Right ventricle myocardium inferior (tissue), 1 donor: ENCODE measurements around the gene RNF128. TPM values are rescaled to one million over a fixed set of nuclear protein-coding genes. Genes with fewer than 3 reads are reported as not detected.
A peak's percentile ranks its signal among the peaks of the same experiment; 100 is the strongest.
"Not testable (repeated sequence)": the region's sequence is repeated elsewhere in the genome, so short reads cannot be mapped to it uniquely, and the experiment has no call there.

Source experiments
- ATAC-seq: fragments of 200-7000 bp; cut with Tn5 transposase; one replicate; pipeline ENCODE4 v1.9.1; 2020; ENCODE audit warnings: mild to moderate bottlenecking, moderate library complexity
- DNase-seq: peaks from one replicate; pipeline ENCODE4 v3.0.0; 2021; ENCODE audit errors: missing footprints
- intact Hi-C: fragments of 100-400 bp; cut with DNase I; formaldehyde crosslinking; loops from one replicate; pipeline ENCODE4 v1.11.0; 2022
- total RNA-seq: library from RNA; stranded (reverse); fragmentation: NEBNext Ultra II Directional; extraction: Animal tissue kit (Norgen Biotek cat#: 25700); gene quantifications from one replicate; pipeline ENCODE4 v1.2.1, GENCODE V29; 2021
- donor health status: DM: no; HTN: yes; CAD: no; lungs with severe emphysema.

The RNF128 gene
- total RNA-seq, 1 donor from 2014 or later = 0.22 TPM

- ATAC-seq (no peak), DNase-seq (no peak)
- intact Hi-C loops = no loop called here
These were observed 13.8 kb downstream of the RNF128 start for GRCh38 chrX:106740193-106740780.

GRCh38 chrX:106742193-106742592 is 15.7 kb downstream of the RNF128 start:
- DNase-seq (no peak), ATAC-seq (no peak)
- intact Hi-C loops = no loop called here

DNA sequence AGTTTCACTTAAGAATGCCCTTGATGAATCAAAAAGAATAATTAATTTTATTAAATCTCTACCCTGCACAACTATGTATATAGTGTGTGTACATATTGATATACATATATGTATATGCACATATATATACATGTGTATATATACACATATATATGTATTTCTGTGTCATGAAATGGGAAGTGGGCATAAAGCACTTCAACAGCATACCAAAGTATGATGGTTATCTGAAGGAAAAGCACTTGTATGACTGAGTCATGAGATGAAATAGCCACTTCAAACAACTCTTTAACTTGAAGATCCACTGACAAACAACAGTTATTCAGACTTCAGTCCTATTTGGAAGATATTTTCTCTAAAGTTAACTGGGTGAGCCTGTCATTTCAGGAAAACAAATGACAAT is 16.3 kb downstream of the RNF128 start:
- no peak for DNase-seq
- intact Hi-C loops = no loop called here
- no peak for ATAC-seq

DNA sequence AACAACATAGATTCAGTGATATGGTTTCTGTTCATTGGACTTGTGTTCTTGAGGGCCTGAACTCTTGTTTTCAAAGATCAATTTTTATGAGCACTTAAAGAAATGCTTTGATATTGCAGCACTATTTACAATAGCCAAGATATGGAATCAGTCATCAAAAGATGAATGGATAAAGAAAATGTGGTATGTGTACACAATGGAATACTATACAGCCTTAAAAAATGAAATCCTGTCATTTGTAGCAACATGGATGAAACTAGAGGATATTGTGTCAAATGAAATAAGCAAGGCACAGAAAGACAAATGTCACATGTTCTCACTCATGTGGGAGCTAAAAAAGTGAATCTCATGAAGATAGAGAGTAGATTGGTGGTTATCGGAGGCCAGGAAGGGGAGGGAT is 21.9 kb downstream of the RNF128 start:
- ATAC-seq (no peak), DNase-seq (no peak)
- intact Hi-C loops = no loop called here

GRCh38 chrX:106751407-106751806 is 24.9 kb downstream of the RNF128 start:
- intact Hi-C loops = no loop called here

DNA sequence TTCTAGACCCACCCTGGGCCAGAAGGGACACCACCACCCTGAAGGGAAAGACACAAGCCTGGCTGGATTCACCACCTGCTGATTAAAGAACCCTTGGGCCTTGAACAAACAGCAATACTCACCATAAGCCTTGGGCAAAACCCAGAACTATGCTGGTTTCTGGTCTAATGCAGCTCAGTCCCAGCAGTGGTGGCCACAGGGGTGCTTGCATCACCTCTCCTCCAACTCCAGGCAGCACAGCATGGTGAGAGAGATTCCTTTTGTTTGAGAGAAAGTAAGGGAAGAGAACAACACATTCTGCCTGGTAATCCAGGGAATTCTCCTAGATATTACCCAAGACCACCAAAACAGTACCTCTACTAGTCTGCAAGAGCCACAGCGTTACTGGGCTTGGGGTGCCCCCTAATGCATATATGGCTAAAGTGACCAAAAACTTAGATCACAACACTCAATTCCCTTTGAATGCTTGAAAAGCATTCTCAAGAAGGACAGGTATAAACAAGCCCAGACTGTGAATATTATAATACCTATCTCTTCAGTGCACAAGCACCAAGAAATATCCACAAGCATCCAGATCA is 25.7 kb downstream of the RNF128 start:
- no peak for DNase-seq
- ATAC-seq = no peak
- intact Hi-C loops = no loop called here

More at GRCh38 chrX:106751407-106751806, 24.9 kb downstream of the RNF128 start:
- DNase-seq (no peak), ATAC-seq (no peak)

- ATAC-seq, intact Hi-C loops, DNase-seq: not testable (repeated sequence)
These were observed 42.8 kb downstream of the RNF128 start for GRCh38 chrX:106769288-106769687.

- intact Hi-C loops = no loop called here
- ATAC-seq (no peak), DNase-seq (no peak)
These were observed 48.5 kb downstream of the RNF128 start for GRCh38 chrX:106774981-106775380.

DNA sequence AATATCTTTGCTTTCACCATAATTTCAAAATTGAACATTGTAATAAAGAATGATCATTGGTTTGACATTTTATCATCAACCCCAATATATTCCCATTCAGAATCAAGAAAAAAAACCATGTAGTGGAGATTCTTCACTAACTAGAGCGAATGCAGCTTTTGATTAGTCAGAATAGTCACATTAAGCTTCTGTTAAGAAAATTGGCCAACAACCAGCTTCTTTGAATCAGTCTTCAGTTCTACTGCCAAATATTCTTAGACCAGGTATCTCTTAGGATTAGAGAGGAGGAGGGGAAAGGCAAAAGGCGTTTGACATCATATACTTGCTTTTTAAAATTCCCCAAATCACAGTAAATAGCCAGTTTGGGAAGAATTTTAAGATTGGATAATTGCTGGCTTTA is 53.8 kb downstream of the RNF128 start:
- ATAC-seq = no peak
- intact Hi-C loops = no loop called here
- no peak for DNase-seq

DNA sequence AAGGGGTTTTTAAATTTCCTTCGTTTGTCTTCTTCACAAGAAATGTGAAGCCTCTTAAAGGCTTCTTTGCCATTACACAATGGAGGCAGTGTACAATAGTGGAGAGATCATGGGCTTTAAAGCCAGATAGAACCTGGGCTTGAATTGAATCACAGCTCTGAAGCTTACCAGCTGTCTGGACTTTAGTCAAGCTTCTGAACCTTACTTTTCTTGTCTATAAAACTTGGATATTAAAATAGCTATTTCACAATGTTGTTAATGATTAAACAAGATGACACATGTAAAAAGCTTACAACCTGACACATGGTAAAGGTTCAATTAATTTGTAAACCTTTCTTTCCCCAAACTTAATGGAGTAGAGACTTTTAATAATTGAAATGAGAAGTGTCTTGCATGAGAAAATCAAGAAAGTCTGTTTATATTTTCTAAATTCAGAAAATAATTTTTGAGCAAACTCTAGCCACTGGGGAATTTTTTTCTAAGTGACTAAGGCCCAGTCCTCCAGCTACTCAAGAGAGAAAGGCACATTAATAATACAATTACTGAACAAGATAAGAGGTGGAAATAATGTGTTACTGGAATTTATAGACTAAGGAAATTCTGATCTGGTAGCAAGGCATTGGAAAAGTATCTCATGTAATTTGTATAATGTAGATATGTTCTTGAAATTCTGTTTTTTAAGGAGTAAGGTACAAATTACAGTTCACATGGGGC is 54.3 kb downstream of the RNF128 start:
- intact Hi-C loops = no loop called here
- DNase-seq (no peak), ATAC-seq (no peak)

DNA sequence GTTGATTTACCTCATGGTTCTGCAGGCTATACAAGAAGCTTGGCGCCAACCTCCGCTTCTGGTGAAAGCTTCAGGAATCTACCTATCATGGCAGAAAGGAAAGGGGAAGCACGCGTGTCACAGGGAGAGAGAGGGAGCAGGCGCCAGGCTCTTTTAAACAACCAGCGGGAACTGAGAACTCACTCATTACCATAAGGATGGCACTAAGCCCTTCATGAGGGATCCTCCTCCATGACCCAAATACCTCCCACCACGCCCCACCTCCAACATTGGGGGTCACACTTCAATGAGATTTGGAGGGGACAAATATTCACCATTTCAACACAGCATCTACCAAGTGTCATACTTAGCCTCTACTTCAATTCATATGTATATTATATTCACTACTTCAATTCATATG is 57.2 kb downstream of the RNF128 start:
- DNase-seq = no peak
- intact Hi-C loops = no loop called here
- ATAC-seq = no peak

DNA sequence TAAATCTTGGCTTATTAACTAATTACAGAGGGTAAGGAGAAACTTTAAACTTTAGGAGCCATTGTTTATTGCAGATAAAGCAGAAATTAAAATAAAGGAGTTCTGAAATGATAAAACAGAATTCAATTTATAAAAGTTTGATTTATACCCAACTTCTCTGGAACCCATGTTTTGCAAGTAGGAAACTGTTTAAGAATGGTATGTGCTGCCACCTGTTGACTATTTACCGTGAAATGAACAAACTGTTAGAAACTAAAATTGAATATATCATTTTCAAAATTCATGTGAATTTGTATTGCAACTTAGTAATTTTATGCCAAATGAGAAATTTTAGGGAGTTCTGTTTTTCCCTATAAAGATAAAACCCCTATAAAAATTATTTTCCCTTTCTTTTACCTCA is 65.0 kb downstream of the RNF128 start:
- DNase-seq (no peak), ATAC-seq (no peak)
- intact Hi-C loops = loop anchor here (10.0 kb wide), 1 partner anchor 307 kb away; no protein-coding TSS in a partner anchor

- ATAC-seq = peak; percentile 45
- intact Hi-C loops = no loop called here
- DNase-seq = no peak
These were observed 75.5 kb downstream of the RNF128 start for GRCh38 chrX:106802063-106802387.

GRCh38 chrX:106802388-106803275 is 76.1 kb downstream of the RNF128 start, which contains the start of gene TBC1D8B:
TSS of gene TBC1D8B (plus strand) at chrX:106802673. CDS start at chrX:106802854, 181 bp downstream.
- ATAC-seq (peak; percentile 100), DNase-seq (peak; percentile 69)
- intact Hi-C loops = no loop called here

- no peak for ATAC-seq
- no peak for DNase-seq
- intact Hi-C loops = no loop called here
These were observed 84.8 kb downstream of the RNF128 start for GRCh38 chrX:106811131-106811910.

GRCh38 chrX:106812930-106813329 is 86.4 kb downstream of the RNF128 start:
- ATAC-seq, intact Hi-C loops, DNase-seq: not testable (repeated sequence)

DNA sequence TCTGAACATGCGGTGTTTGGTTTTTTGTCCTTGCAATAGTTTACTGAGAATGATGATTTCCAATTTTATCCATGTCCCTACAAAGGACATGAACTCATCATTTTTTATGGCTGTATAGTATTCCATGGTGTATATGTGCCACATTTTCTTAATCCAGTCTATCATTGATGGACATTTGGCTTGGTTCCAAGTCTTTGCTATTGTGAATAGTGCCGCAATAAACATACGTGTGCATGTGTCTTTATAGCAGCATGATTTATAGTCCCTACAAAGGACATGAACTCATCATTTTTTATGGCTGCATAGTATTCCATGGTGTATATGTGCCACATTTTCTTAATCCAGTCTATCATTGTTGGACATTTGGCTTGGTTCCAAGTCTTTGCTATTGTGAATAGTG is 87.6 kb downstream of the RNF128 start:
- intact Hi-C loops, ATAC-seq, DNase-seq: not testable (repeated sequence)
